T-helper 1 cell (primary cell): ENCODE measurements around the gene OR14I1.
"Not testable (repeated sequence)": the region's sequence is repeated elsewhere in the genome, so short reads cannot be mapped to it uniquely, and the experiment has no call there.

Experiments
- DNase-seq, 5 donors: peaks; one replicate each; pipeline ENCODE4 v3.0.0-alpha.2; 2012 to 2020

Gene OR14I1

DNA sequence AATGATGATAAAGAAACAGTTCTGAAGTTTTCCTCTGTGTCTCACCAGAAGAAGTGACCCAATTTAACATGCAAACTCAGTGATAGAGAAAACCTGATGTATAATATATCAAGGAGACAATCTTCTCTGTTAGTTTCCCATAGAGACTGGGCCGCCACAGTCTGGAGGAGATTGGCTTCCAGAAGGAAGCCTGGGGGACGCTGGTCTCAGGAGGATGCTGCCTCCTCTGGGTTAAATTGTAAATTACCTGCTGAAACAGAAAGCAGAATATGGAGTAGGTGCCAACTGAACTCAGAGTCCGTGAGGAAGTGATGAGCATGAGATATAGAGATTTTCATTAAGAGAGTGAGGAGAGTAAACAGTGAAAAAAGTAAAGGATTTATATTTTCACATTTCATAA lies 15.8 kb downstream of the OR14I1 start:
- DNase-seq = peak in 1 of 5 donors; percentile 11

GRCh38 chr1:248681651-248682050 lies 20.9 kb downstream of the OR14I1 start:
- DNase-seq = no peak

DNA sequence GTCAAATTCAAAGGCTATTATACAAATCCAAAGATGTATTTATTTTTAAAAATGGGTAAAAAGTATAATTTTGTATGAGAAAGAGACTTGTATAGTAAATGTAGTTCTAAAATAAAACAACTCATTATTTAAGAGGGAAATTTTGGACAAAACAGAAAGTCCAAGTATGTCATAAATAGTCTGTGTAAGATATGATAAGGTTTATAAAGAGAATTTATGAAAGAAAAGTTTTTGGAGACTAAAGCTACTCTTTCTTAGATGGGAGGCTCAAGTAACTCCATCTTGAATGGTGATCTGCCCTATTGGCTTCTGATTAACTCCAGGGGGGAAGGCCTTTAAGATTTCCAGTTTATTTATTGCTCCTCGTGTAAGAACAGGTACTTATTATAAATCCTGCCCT lies 32.6 kb downstream of the OR14I1 start:
- no peak for DNase-seq

- DNase-seq = not testable (repeated sequence)
Measured at GRCh38 chr1:248663453-248664328, 38.9 kb downstream of the OR14I1 start.

DNA sequence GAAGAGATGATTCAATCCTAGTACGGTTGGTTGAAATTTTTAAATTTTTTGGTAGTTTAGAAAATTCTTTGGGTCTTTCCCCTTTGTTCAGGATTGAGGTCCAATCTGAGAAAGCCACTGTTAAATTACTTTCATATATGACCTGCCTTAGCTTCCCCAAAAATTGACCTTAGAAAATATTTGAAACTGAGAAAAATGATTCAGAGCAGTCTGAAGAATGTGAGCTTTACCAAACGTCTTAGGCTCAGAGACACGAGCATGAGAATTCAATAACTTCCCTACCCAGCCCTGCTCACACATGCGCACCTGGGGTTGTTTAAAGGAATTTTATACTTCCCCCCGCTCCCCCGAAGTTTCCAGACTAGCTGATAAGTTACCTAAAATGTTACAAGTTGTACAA lies 45.8 kb downstream of the OR14I1 start:
- not testable (repeated sequence) for DNase-seq

DNA sequence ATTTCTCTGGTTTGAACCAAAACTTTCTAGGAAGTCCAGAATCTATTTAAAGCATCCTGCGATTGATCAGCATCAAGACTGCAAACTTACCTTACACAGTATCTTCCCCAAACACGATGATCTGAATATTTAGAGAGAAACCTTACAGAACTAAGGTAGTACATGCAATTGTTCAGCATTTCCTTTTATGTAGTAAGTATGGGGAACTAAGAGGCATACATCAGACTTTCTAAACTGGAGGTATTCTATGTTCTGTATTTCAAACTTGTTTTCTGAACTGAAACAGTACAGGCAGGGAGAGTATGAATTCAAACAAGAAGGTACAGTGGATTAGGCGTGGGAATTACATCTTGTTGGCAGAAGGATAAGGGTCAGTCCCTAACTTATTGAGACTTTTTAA lies 47.2 kb downstream of the OR14I1 start, which contains the start of gene OR2T27:
Gene OR2T27 (minus strand): TSS at position 175 of the 400 bp plus-strand sequence. CDS start 4,644 bp downstream, outside the sequence.
- not testable (repeated sequence) for DNase-seq
